ENCODE results near the gene AVEN. TPM values are rescaled to one million over a fixed set of nuclear protein-coding genes. Genes with fewer than 3 reads are reported as not detected.

AVEN gene
- 13.8 TPM for total RNA-seq (ENCODE audit: unreplicated experiment)
- long read RNA-seq: 0 reads

GRCh38 chr15:34038871-34039789 lies at the start of gene AVEN:
Gene AVEN (minus strand): TSS chr15:34039204. CDS start chr15:34039046, 158 bp downstream.
- peaks cover 6% of the 10 kb centered on the region for H3K4me1 Mint-ChIP-seq (ENCODE audit: low read depth, unreplicated experiment)
- H3K4me3 Mint-ChIP-seq (ENCODE audit: unreplicated experiment): peak within 1 kb of the TSS; percentile 95
- peak; percentile 67 for DNase-seq
- no peaks in the 10 kb centered on the region for H3K36me3 Mint-ChIP-seq (ENCODE audit: unreplicated experiment)
- peaks cover 3% of the 10 kb centered on the region for H3K27me3 Mint-ChIP-seq (ENCODE audit: unreplicated experiment)
- peak within 1 kb of the TSS; percentile 90 for H3K27ac Mint-ChIP-seq (ENCODE audit: unreplicated experiment)
- no peak for TF ChIP-seq CTCF (IDR thresholded peaks at IDR 0.05; ENCODE audit: partially characterized antibody, unreplicated experiment)
- peaks cover 3% of the 10 kb centered on the region for H3K9me3 Mint-ChIP-seq (ENCODE audit: unreplicated experiment)

- no peaks in the 10 kb centered on the region for H3K27me3 Mint-ChIP-seq (ENCODE audit: unreplicated experiment)
- no peaks in the 10 kb centered on the region for H3K4me1 Mint-ChIP-seq (ENCODE audit: low read depth, unreplicated experiment)
- H3K9me3 Mint-ChIP-seq (ENCODE audit: unreplicated experiment): no peaks in the 10 kb centered on the region
- DNase-seq: no peak
- H3K27ac Mint-ChIP-seq (ENCODE audit: unreplicated experiment): no peak overlapping the region
- H3K4me3 Mint-ChIP-seq (ENCODE audit: unreplicated experiment): no peak overlapping the region
- H3K36me3 Mint-ChIP-seq (ENCODE audit: unreplicated experiment): no peaks in the 10 kb centered on the region
- no peak for TF ChIP-seq CTCF (IDR thresholded peaks at IDR 0.05; ENCODE audit: partially characterized antibody, unreplicated experiment)
Observed at GRCh38 chr15:34085746-34086145, 46.7 kb upstream of the AVEN start.

- no peak for TF ChIP-seq CTCF (IDR thresholded peaks at IDR 0.05; ENCODE audit: partially characterized antibody, unreplicated experiment)
- Mint-ChIP-seq H3K27me3 (ENCODE audit: unreplicated experiment) (no peaks in the 10 kb centered on the region), H3K4me3 (ENCODE audit: unreplicated experiment) (no peak overlapping the region), H3K36me3 (ENCODE audit: unreplicated experiment) (no peaks in the 10 kb centered on the region), H3K9me3 (ENCODE audit: unreplicated experiment) (no peaks in the 10 kb centered on the region), H3K27ac (ENCODE audit: unreplicated experiment) (no peak overlapping the region), H3K4me1 (ENCODE audit: low read depth, unreplicated experiment) (no peaks in the 10 kb centered on the region)
- no peak for DNase-seq
Observed at GRCh38 chr15:34084086-34084485, 45.1 kb upstream of the AVEN start.

GRCh38 chr15:34079904-34080303 lies 40.9 kb upstream of the AVEN start:
- no peak for DNase-seq
- no peaks in the 10 kb centered on the region for H3K4me1 Mint-ChIP-seq (ENCODE audit: low read depth, unreplicated experiment)
- H3K9me3 Mint-ChIP-seq (ENCODE audit: unreplicated experiment): peaks cover 1% of the 10 kb centered on the region
- no peaks in the 10 kb centered on the region for H3K36me3 Mint-ChIP-seq (ENCODE audit: unreplicated experiment)
- H3K27me3 Mint-ChIP-seq (ENCODE audit: unreplicated experiment): no peaks in the 10 kb centered on the region
- H3K4me3 Mint-ChIP-seq (ENCODE audit: unreplicated experiment): no peak overlapping the region
- no peak for TF ChIP-seq CTCF (IDR thresholded peaks at IDR 0.05; ENCODE audit: partially characterized antibody, unreplicated experiment)
- H3K27ac Mint-ChIP-seq (ENCODE audit: unreplicated experiment): no peak overlapping the region

- peaks cover 1% of the 10 kb centered on the region for H3K9me3 Mint-ChIP-seq (ENCODE audit: unreplicated experiment)
- H3K4me1 Mint-ChIP-seq (ENCODE audit: low read depth, unreplicated experiment): no peaks in the 10 kb centered on the region
- H3K27ac Mint-ChIP-seq (ENCODE audit: unreplicated experiment): no peak overlapping the region
- no peak for TF ChIP-seq CTCF (IDR thresholded peaks at IDR 0.05; ENCODE audit: partially characterized antibody, unreplicated experiment)
- H3K36me3 Mint-ChIP-seq (ENCODE audit: unreplicated experiment): no peaks in the 10 kb centered on the region
- no peaks in the 10 kb centered on the region for H3K27me3 Mint-ChIP-seq (ENCODE audit: unreplicated experiment)
- no peak for DNase-seq
- no peak overlapping the region for H3K4me3 Mint-ChIP-seq (ENCODE audit: unreplicated experiment)
Observed at GRCh38 chr15:34078900-34079299, 39.9 kb upstream of the AVEN start.
